ENCODE measurements around the gene TWIST2.

Gene TWIST2

GRCh38 chr2:238890618-238891456, 43.0 kb downstream of the TWIST2 start:
- DNase-seq (ENCODE audit: low spot score), result no peak

- DNase-seq (ENCODE audit: low spot score), result no peak
These were observed 43.7 kb downstream of the TWIST2 start for GRCh38 chr2:238891457-238892203.

- DNase-seq (ENCODE audit: low spot score), result no peak
These were observed 44.3 kb downstream of the TWIST2 start for GRCh38 chr2:238892204-238892500.

DNA sequence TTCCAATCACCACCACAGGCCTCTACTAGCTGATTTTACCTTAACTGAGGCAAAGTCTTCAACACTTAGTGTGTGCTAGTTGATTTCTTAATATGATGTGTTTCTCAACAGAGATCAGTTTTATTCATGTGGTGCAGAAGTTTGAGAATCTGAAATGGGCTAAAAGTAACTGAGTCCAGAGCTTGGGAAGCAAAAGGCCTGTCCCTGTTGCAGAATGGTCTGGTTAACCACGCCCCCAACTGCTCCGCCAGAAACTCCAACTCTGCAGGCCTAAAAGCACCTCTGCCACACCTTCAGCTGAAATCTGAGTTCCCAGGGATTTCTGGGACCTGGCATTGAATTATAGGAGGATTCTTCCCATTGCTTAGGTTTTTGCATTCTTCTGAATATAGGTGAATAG, 44.9 kb downstream of the TWIST2 start:
- no peak for DNase-seq (ENCODE audit: low spot score)

DNA sequence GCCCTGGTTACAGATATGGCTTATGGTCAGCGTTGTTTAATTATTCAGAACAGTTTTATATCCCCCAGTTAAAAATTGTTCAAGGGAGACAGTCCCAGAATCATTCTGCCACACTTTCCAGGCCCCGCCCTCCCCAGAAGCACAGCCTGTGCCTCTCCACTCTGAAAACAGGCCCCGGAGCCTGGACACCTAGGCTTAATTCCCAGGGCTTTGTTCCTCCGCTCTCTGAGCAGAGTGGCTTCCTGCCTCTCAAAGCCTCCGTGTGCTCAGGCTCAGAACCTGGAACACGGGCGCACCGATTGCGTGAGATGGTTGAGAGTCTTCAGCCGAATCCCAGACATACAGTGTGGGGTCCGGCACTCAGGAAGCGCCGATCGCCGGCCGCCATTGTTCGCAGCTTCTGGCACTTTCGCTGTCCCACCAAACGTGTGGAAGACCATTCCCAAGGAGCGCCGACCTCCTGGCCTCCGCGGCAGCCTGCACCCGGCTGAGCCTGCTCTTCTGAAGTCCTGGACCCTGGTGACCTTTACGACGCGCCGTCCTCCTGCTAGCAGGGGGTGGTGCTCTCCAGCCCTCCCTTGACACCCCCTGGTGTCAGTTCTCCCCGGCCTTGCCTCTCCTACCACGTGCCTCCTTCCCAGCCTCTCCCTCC, 45.6 kb downstream of the TWIST2 start:
- no peak for DNase-seq (ENCODE audit: low spot score)

DNA sequence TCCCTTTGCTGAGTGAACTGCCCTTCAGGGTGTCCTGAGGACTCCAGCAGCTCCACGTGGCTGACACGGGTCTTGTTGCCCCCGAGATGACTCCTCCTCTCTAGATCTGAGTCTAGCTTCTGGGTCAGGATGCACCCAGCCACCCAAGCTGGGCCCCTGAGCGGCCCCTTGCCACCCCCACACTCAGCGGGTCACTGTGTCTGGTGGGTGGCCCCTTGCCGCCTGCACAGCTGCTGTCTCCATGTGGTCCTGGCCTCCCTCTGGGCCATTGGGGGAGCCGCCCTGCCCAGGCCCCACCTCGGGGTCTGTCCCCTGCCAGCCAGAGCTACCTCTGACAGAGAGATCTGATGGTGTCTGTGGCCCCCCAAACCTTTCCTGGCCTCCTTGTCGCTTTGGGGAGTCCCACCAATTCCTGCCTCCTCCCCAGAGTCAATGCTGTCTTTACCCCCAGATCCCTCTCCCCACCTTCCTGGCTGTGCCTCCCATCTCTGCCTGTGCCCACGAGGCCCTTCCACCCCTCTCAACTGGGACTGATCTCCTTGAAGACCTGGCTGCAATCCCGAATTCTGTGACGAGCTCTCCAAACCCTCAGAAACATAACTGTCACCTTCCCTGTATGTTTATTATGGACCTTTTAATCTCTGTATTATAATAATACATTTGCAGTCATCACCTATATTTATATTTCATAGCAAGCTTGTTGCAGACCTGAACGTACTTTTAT, 46.5 kb downstream of the TWIST2 start:
- DNase-seq (ENCODE audit: low spot score), result no peak

- no peak for DNase-seq (ENCODE audit: low spot score)
These were observed 47.0 kb downstream of the TWIST2 start for GRCh38 chr2:238894950-238895298.

DNA sequence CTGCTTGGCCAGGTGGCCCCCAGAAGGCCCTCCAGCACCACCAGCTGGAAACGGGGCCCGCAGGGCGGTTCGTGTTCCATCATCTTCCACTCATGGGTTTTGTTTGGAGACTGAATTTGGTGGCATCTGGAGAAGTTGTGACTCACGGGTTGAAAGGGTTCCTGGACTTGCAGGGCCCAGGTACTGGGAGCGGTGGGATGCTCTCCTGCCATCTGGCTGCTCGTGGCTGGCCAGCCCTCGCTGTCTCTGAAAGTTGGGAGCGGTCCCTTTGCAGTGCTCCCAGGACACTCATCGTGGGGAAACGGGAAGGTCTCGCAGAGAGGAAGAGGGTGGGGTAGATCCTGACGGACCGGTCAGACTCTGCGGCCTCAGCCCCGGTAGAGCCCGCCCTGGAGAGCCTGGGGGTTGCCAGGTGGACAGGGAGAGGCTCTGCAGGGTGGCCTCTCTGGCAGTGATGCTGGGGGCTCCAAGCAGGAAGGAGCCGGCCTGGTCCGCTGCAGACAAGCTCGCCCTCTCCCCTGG, 47.5 kb downstream of the TWIST2 start:
- DNase-seq (ENCODE audit: low spot score), result no peak

DNA sequence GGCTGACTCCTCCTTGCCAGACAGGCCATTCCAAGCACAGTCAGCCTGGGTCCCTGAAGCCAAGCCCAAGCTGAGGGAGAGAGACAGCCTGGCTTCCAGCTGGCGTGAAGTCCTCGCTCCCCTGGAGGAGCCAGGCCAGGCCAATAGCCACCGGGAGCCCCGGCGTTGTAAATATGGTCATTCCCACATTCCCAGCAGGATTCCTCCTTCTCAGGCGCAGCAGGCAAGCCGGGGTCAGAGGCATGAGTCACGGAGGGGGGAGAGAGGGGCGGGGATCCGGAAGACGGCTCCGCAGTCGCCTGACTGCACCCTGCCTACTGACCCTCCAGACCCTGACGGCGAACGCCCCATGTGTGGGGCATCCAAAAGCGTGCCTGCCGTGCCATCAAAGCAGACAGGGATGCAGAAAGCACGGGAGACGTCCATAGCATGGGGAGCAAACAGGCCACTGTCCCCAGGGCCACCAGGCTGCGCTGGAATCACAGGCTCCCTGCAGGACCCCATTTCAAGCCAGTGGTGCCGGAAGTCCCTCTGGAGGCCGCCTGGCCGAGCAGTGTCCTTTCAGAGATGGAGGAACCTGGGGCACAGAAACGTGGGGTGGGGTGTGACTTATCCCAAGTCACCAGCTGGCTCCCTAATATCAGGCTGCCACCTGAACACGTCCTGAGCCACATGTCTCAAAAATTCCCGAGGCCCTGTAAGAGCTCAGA, 48.2 kb downstream of the TWIST2 start:
- DNase-seq (ENCODE audit: low spot score), result peak; percentile 76

DNA sequence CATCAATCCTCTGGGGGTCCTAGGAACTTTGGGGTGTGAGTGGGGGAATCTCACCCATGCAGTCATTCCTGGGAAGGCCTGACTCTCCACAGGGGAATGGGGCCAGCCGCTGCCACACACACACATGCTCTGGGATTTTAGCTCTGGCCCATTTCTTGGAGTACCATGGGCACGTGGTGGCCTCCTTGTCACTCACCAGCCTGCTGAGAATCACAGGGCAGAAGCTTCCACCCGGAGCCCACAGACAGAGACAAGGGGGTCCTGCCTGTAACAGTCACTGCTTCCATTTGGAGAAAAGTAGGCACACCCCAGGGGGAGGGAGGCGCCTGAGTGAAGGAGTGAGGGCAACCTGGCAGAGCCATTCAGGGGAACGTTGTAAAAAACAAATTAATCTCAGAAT, 48.8 kb downstream of the TWIST2 start:
- no peak for DNase-seq (ENCODE audit: low spot score)

- DNase-seq (ENCODE audit: low spot score), result no peak
These were observed 49.4 kb downstream of the TWIST2 start for GRCh38 chr2:238897122-238897880.

GRCh38 chr2:238897911-238898311, 50.0 kb downstream of the TWIST2 start:
- no peak for DNase-seq (ENCODE audit: low spot score)

- no peak for DNase-seq (ENCODE audit: low spot score)
These were observed 50.8 kb downstream of the TWIST2 start for GRCh38 chr2:238898534-238899281.

- no peak for DNase-seq (ENCODE audit: low spot score)
These were observed 51.5 kb downstream of the TWIST2 start for GRCh38 chr2:238899386-238899785.

DNA sequence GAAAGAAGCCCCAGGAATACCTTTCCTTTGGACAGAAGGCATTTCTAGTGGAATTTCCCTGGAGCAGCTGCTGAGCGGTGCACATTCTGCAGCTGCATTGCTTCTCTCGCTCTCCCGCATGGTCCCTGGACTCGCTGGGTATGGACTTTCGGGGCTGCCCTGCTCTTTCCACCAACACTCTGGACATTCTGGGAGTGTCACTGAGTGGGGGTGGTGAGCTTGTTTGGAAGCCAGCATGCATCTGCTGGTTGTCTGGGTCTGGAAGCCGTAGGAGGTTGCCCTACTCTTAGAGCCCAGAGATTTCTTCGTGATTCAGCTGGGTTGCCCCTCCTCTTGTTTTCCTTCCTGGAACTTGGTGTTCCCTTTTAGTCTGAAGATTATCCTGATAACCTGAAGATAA, 52.6 kb downstream of the TWIST2 start:
- no peak for DNase-seq (ENCODE audit: low spot score)

DNA sequence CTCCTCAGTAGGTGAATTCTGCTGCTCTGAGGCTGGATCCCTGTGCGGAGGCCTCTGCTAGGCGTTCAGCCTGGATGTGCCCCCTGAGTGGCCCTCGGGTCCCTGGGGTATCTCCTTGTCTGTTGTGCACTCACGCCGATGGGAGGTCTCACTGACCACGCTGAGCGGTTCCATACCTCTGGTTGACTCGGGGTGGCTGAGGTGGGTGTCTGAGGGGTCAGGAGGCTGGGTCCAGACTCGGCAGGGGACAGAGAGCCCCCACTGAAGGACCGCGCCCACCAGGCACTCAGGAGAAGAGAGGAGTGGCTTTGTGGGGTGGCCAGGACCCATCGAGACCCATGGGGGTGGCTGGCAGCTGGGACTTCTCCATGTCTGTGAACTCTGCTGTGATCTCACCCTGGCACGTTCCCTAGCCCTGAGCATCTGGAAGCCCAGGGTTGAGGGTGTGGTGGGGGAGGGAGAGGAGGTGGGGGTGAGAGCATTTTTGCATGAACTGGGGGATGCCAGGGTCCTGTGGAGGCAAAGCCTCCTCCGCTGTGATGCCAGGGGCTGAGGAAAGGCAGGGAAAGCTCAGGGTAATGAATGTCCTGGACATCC, 53.7 kb downstream of the TWIST2 start:
- DNase-seq (ENCODE audit: low spot score), result no peak

- no peak for DNase-seq (ENCODE audit: low spot score)
These were observed 54.4 kb downstream of the TWIST2 start for GRCh38 chr2:238902285-238902684.

DNA sequence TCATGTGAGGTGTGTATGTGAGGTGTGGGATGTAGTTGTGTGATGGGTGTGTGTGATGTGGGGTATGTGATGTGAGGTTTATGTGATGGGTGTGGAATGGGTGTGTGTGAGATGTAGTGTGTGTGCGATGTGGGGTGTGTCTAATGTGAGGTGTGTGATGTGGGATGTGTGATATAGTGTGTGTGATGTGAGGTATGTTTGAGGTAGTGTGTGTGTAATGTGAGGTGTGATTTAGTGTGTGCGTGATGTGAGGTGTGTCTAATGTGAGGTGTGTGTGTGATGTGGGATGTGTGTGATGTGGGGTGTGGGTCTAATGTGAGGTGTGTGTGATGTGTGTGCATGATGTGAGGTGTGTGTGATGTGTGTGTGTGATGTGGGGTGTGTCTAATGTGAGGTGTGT, 55.3 kb downstream of the TWIST2 start:
- no peak for DNase-seq (ENCODE audit: low spot score)

DNA sequence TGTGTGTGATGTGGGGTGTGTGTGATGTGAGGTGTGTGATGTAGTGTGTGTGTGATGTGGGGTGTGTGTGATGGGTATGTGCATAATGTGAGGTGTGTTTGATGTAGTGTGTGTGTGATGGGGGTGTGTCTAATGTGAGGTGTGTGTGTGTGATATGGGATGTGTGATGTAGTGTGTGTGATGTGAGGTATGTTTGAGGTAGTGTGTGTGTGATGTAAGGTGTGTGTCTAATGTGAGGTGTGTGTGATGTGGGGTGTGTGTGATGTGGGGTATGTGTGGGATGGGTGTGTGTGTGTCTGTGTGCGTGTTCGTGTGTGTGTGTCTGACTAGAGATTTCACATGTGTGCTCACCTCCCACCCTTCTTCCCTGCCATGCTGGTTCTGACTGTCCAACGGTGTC, 56.3 kb downstream of the TWIST2 start:
- no peak for DNase-seq (ENCODE audit: low spot score)

GRCh38 chr2:238904716-238905115, 56.8 kb downstream of the TWIST2 start:
- no peak for DNase-seq (ENCODE audit: low spot score)

Measured in iPS-NIHi11 (cell line).